Measurements from ENCODE around the gene SHTN1. TPM values are rescaled to one million over a fixed set of nuclear protein-coding genes. Genes with fewer than 3 reads are reported as not detected.

SHTN1 gene
- total and polyA plus RNA-seq, 2 donors (not counting 3 experiments of a cell fraction or from before 2014, with no cell fraction given): 4.8 to 36.5 TPM

GRCh38 chr10:117016266-117016665, 11.3 kb upstream of the SHTN1 start:
- H4K20me1 ChIP-seq (replicated peaks; ENCODE audit: control insufficient read depth, extremely low read depth, insufficient read depth, low read length): no peaks in the 10 kb centered on the region
- no peaks in the 10 kb centered on the region for H3K9me3 ChIP-seq (replicated peaks; ENCODE audit: control insufficient read depth, insufficient read depth, low read length)
- H3K27ac ChIP-seq (ENCODE audit: insufficient read depth, low read depth, low read length): no peak overlapping the region
- TF ChIP-seq POLR2AphosphoS5 (IDR thresholded peaks at IDR 0.05; ENCODE audit: insufficient read depth, low read depth, low read length) (no peak), CTCF (IDR thresholded peaks at IDR 0.05; ENCODE audit: extremely low read depth in 1 of 2, insufficient read depth in 1 of 2, low read depth in 1 of 2, low read length in 2 of 2) (no peak), FOS (IDR thresholded peaks at IDR 0.05; ENCODE audit: borderline replicate concordance, insufficient read depth, low read length) (no peak), MYC (IDR thresholded peaks at IDR 0.05; ENCODE audit: low read depth, low read length) (no peak)
- TF ChIP-seq, protein P1, sequence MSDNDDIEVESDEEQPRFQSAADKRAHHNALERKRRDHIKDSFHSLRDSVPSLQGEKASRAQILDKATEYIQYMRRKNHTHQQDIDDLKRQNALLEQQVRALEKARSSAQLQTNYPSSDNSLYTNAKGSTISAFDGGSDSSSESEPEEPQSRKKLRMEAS (IDR thresholded peaks at IDR 0.05; ENCODE audit: insufficient read depth, insufficient read length): no peak
- ChIA-PET POLR2A (no interaction called here), CTCF (no interaction called here)
- no peaks in the 10 kb centered on the region for H3K4me1 ChIP-seq (ENCODE audit: control insufficient read depth, extremely low read depth, insufficient read depth, low read length)
- no peaks in the 10 kb centered on the region for H3K79me2 ChIP-seq (ENCODE audit: control insufficient read depth, insufficient read depth, low read length)
- H3K4me2 ChIP-seq (ENCODE audit: insufficient read depth, low read length): no peak overlapping the region
- BruUV-seq (replicated peaks): no TSS peak
- no peak overlapping the region for H3K4me3 ChIP-seq (replicated peaks in 1 of 3; ENCODE audit: insufficient read depth in 1 of 3, low read depth in 1 of 3, low read length in 3 of 3)
- H3K36me3 ChIP-seq (ENCODE audit: control insufficient read depth in 2 of 2, extremely low read depth in 1 of 2, insufficient read depth in 2 of 2, low read length in 2 of 2): no peaks in the 10 kb centered on the region
- FAIRE-seq (no peak), DNase-seq (ENCODE audit: low read depth, low spot score) (no peak)
- intact Hi-C loops (cut with micrococcal nuclease) (no loop called here), dilution Hi-C loops (cut with MboI; ENCODE audit: extremely low pct_ligation_motif_present, low sequenced_read_pairs) (no loop called here)
- H3K27me3 ChIP-seq (ENCODE audit: control insufficient read depth in 2 of 2, insufficient read depth in 2 of 2, low read length in 2 of 2): no peaks in the 10 kb centered on the region
- H2AFZ ChIP-seq (ENCODE audit: low read depth, low read length): no peak overlapping the region
- H3K9ac ChIP-seq (replicated peaks; ENCODE audit: extremely low read depth, insufficient read depth, low read length): no peak overlapping the region
- no peaks in the 10 kb centered on the region for H3K9me1 ChIP-seq (replicated peaks; ENCODE audit: control insufficient read depth, extremely low read depth, insufficient read depth, low read length)

GRCh38 chr10:117014835-117015234, 9.8 kb upstream of the SHTN1 start:
- intact Hi-C loops (cut with micrococcal nuclease): no loop called here
- TF ChIP-seq GATA2 (IDR thresholded peaks at IDR 0.05; ENCODE audit: insufficient read depth, insufficient read length, low read depth, low read length) (no peak), POLR2AphosphoS5 (IDR thresholded peaks at IDR 0.05; ENCODE audit: insufficient read depth, low read depth, low read length) (no peak), FOS (IDR thresholded peaks at IDR 0.05; ENCODE audit: borderline replicate concordance, insufficient read depth, low read length) (no peak), MYC (IDR thresholded peaks at IDR 0.05; ENCODE audit: low read depth, low read length) (no peak)
- TF ChIP-seq, protein P1 (IDR thresholded peaks at IDR 0.05; ENCODE audit: insufficient read depth, insufficient read length): no peak
- POLR2A ChIA-PET: no interaction called here

More at GRCh38 chr10:117014835-117015234, 9.8 kb upstream of the SHTN1 start:
- Histone ChIP-seq H3K79me2 (ENCODE audit: control insufficient read depth, insufficient read depth, low read length) (no peaks in the 10 kb centered on the region), H3K9ac (replicated peaks; ENCODE audit: extremely low read depth, insufficient read depth, low read length) (no peak overlapping the region), H3K9me1 (replicated peaks; ENCODE audit: control insufficient read depth, extremely low read depth, insufficient read depth, low read length) (no peaks in the 10 kb centered on the region), H3K9me3 (replicated peaks; ENCODE audit: control insufficient read depth, insufficient read depth, low read length) (no peaks in the 10 kb centered on the region), H3K4me1 (ENCODE audit: control insufficient read depth, extremely low read depth, insufficient read depth, low read length) (no peaks in the 10 kb centered on the region), H3K36me3 (ENCODE audit: control insufficient read depth in 2 of 2, extremely low read depth in 1 of 2, insufficient read depth in 2 of 2, low read length in 2 of 2) (no peaks in the 10 kb centered on the region), H2AFZ (ENCODE audit: low read depth, low read length) (no peak overlapping the region), H3K27ac (ENCODE audit: insufficient read depth, low read depth, low read length) (no peak overlapping the region), H4K20me1 (replicated peaks; ENCODE audit: control insufficient read depth, extremely low read depth, insufficient read depth, low read length) (no peaks in the 10 kb centered on the region), H3K4me3 (replicated peaks in 1 of 3; ENCODE audit: insufficient read depth in 1 of 3, low read depth in 1 of 3, low read length in 3 of 3) (no peak overlapping the region), H3K4me2 (ENCODE audit: insufficient read depth, low read length) (no peak overlapping the region), H3K27me3 (ENCODE audit: control insufficient read depth in 2 of 2, insufficient read depth in 2 of 2, low read length in 2 of 2) (no peaks in the 10 kb centered on the region)
- DNase-seq (ENCODE audit: low read depth, low spot score): no peak
- dilution Hi-C loops (cut with MboI; ENCODE audit: extremely low pct_ligation_motif_present, low sequenced_read_pairs): no loop called here
- CTCF ChIA-PET: interaction anchor here (1.9 kb wide), 1 partner anchor 10 kb away, joined by 6 read pairs; the partner anchor contains the start of gene SHTN1
- BruUV-seq (replicated peaks): no TSS peak
- no peak for FAIRE-seq
